ENCODE measurements around the gene CNTN5. TPM values are rescaled to one million over a fixed set of nuclear protein-coding genes. Genes with fewer than 3 reads are reported as not detected.

Gene CNTN5
- polyA plus RNA-seq, 1 of the 3 experiments (the other 2 are of a cell fraction) = not detected

DNA sequence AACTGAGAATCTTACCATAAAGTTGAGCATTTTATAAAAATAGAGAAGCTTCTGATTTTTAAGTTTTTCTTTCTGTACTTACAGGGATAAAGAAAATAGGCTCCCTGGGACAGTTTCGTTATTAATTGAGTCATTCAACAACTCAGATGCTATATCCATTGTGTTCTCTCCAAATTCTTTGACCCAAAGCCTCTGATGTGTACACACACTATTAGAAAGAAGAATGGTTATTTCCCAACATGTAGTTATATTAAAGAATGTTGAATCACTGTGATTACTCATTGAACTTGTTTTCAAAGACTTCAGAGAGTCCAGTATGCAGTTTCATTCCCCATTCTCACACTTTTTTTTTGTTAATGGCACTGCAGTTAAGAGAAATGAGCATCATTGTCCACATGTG, 932.1 kb downstream of the CNTN5 start:
- no peak overlapping the region for H2AFZ ChIP-seq (ENCODE audit: low read depth)
- no peaks in the 10 kb centered on the region for H3K27me3 ChIP-seq (ENCODE audit: insufficient read depth)
- H3K9me2 ChIP-seq = no peaks in the 10 kb centered on the region
- H3K36me3 ChIP-seq (replicated peaks in 1 of 2; ENCODE audit: control insufficient read depth in 1 of 2, insufficient read depth in 2 of 2, low read length in 1 of 2) = no peaks in the 10 kb centered on the region
- H3K4me1 ChIP-seq (ENCODE audit: control insufficient read depth in 1 of 2, insufficient read depth in 2 of 2, low read depth in 1 of 2, low read length in 1 of 2) = no peaks in the 10 kb centered on the region
- POLR2A ChIA-PET = no interaction called here
- H3K9me3 ChIP-seq = no peaks in the 10 kb centered on the region
- 6% methylated on average over 1 of the region's 1 CpG for WGBS (ENCODE audit: low lambda C conversion rate)
- no peaks in the 10 kb centered on the region for H3F3A ChIP-seq (replicated peaks; ENCODE audit: insufficient read depth)
- no peaks in the 10 kb centered on the region for H4K20me1 ChIP-seq (ENCODE audit: insufficient read depth)
- no peak overlapping the region for H3K27ac ChIP-seq (ENCODE audit: low read depth in 2 of 2, low read length in 1 of 2)
- DNase-seq = no peak
- H3K79me2 ChIP-seq (ENCODE audit: insufficient read depth) = no peaks in the 10 kb centered on the region
- no peak overlapping the region for H3K4me3 ChIP-seq (ENCODE audit: low read depth in 2 of 2, low read length in 1 of 2)
- no peak for TF ChIP-seq GATA2 (CRISPR knock-in tag; IDR thresholded peaks at IDR 0.05)
- TF ChIP-seq USF2 (IDR thresholded peaks at IDR 0.05; ENCODE audit: borderline replicate concordance, low read depth, low read length) = no peak
- no peak for TF ChIP-seq NFIC (IDR thresholded peaks at IDR 0.05; ENCODE audit: borderline replicate concordance)
- TF ChIP-seq FOXJ3 (CRISPR knock-in tag; IDR thresholded peaks at IDR 0.05) = no peak
- TF ChIP-seq, protein P1, sequence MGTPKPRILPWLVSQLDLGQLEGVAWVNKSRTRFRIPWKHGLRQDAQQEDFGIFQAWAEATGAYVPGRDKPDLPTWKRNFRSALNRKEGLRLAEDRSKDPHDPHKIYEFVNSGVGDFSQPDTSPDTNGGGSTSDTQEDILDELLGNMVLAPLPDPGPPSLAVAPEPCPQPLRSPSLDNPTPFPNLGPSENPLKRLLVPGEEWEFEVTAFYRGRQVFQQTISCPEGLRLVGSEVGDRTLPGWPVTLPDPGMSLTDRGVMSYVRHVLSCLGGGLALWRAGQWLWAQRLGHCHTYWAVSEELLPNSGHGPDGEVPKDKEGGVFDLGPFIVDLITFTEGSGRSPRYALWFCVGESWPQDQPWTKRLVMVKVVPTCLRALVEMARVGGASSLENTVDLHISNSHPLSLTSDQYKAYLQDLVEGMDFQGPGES (IDR thresholded peaks at IDR 0.05; ENCODE audit: low read depth, low read length) = no peak
- TF ChIP-seq RXRA (IDR thresholded peaks at IDR 0.05; ENCODE audit: borderline replicate concordance, low read depth) = no peak
- CTCF ChIA-PET = no interaction called here
- H3K9ac ChIP-seq = no peak overlapping the region
- no peak overlapping the region for H3K4me2 ChIP-seq

GRCh38 chr11:99960536-99960935, 939.8 kb downstream of the CNTN5 start:
- no peaks in the 10 kb centered on the region for H4K20me1 ChIP-seq (ENCODE audit: insufficient read depth)
- H3K9me3 ChIP-seq = no peaks in the 10 kb centered on the region
- POLR2A ChIA-PET = no interaction called here
- H3K9ac ChIP-seq = no peak overlapping the region
- H3K36me3 ChIP-seq (replicated peaks in 1 of 2; ENCODE audit: control insufficient read depth in 1 of 2, insufficient read depth in 2 of 2, low read length in 1 of 2) = no peaks in the 10 kb centered on the region
- no peaks in the 10 kb centered on the region for H3K27me3 ChIP-seq (ENCODE audit: insufficient read depth)
- H2AFZ ChIP-seq (ENCODE audit: low read depth) = no peak overlapping the region
- H3K4me1 ChIP-seq (ENCODE audit: control insufficient read depth in 1 of 2, insufficient read depth in 2 of 2, low read depth in 1 of 2, low read length in 1 of 2) = no peaks in the 10 kb centered on the region
- CTCF ChIA-PET = no interaction called here
- no peaks in the 10 kb centered on the region for H3K9me2 ChIP-seq
- H3K27ac ChIP-seq (ENCODE audit: low read depth in 2 of 2, low read length in 1 of 2) = no peak overlapping the region
- WGBS (ENCODE audit: low lambda C conversion rate) = 3% methylated on average over 3 of the region's 3 CpGs
- H3K4me2 ChIP-seq = no peak overlapping the region
- TF ChIP-seq, protein P2, sequence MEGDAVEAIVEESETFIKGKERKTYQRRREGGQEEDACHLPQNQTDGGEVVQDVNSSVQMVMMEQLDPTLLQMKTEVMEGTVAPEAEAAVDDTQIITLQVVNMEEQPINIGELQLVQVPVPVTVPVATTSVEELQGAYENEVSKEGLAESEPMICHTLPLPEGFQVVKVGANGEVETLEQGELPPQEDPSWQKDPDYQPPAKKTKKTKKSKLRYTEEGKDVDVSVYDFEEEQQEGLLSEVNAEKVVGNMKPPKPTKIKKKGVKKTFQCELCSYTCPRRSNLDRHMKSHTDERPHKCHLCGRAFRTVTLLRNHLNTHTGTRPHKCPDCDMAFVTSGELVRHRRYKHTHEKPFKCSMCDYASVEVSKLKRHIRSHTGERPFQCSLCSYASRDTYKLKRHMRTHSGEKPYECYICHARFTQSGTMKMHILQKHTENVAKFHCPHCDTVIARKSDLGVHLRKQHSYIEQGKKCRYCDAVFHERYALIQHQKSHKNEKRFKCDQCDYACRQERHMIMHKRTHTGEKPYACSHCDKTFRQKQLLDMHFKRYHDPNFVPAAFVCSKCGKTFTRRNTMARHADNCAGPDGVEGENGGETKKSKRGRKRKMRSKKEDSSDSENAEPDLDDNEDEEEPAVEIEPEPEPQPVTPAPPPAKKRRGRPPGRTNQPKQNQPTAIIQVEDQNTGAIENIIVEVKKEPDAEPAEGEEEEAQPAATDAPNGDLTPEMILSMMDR (IDR thresholded peaks at IDR 0.05) = no peak
- TF ChIP-seq FOSL2 (IDR thresholded peaks at IDR 0.05; ENCODE audit: borderline replicate concordance, low read depth) = no peak
- TF ChIP-seq SIN3A (IDR thresholded peaks at IDR 0.05; ENCODE audit: borderline replicate concordance, low read depth, low read length) = no peak
- no peak for TF ChIP-seq MXI1 (IDR thresholded peaks at IDR 0.05; ENCODE audit: low read depth, low read length)
- no peak for TF ChIP-seq MEF2A (IDR thresholded peaks at IDR 0.05; ENCODE audit: borderline replicate concordance, low read depth)
- TF ChIP-seq ZBTB33 (IDR thresholded peaks at IDR 0.05; ENCODE audit: borderline replicate concordance, low read depth) = no peak
- no peak for TF ChIP-seq POLR2AphosphoS5 (IDR thresholded peaks at IDR 0.05; ENCODE audit: low read depth, low read length)
- no peak for TF ChIP-seq FOXJ3 (CRISPR knock-in tag; IDR thresholded peaks at IDR 0.05)
- no peak for TF ChIP-seq RCOR1 (IDR thresholded peaks at IDR 0.05; ENCODE audit: low read length)
- TF ChIP-seq NFIC (IDR thresholded peaks at IDR 0.05; ENCODE audit: borderline replicate concordance) = no peak
- TF ChIP-seq USF1 (IDR thresholded peaks at IDR 0.05; ENCODE audit: borderline replicate concordance, low read depth) = no peak
- no peak for TF ChIP-seq TCF12 (IDR thresholded peaks at IDR 0.05)
- no peak for TF ChIP-seq MAX (IDR thresholded peaks at IDR 0.05; ENCODE audit: low read depth)
- TF ChIP-seq FOXM1 (IDR thresholded peaks at IDR 0.05; ENCODE audit: low read depth) = no peak
- no peak for TF ChIP-seq CHD2 (IDR thresholded peaks at IDR 0.05; ENCODE audit: low read length, partially characterized antibody)
- no peak overlapping the region for H3K4me3 ChIP-seq (ENCODE audit: low read depth in 2 of 2, low read length in 1 of 2)
- DNase-seq = no peak
- no peaks in the 10 kb centered on the region for H3F3A ChIP-seq (replicated peaks; ENCODE audit: insufficient read depth)
- H3K79me2 ChIP-seq (ENCODE audit: insufficient read depth) = no peaks in the 10 kb centered on the region

All from SK-N-SH (cell line).